Activated T-cell treated with anti-CD3 and anti-CD28 coated beads, Interleukin-2, amount 50 U/mL, for 48 hours (primary cell): ENCODE measurements around the gene ELOA2.
"Not testable (repeated sequence)": the region's sequence is repeated elsewhere in the genome, so short reads cannot be mapped to it uniquely, and the experiment has no call there.

Experiments used
- DNase-seq, 2 experiments: peaks; one replicate each; pipeline ENCODE4 v3.0.0-alpha.2; 2020

ELOA2 gene

GRCh38 chr18:47019870-47020269 lies 15.6 kb downstream of the ELOA2 start:
- not testable (repeated sequence) for DNase-seq
